Brain microvascular endothelial cell (primary cell): ENCODE measurements around the gene RPS3.
"Not testable (repeated sequence)": the region's sequence is repeated elsewhere in the genome, so short reads cannot be mapped to it uniquely, and the experiment has no call there.

Experiments
- DNase-seq: peaks from one replicate; pipeline ENCODE4 v3.0.0-alpha.2; 2020
- H3K27ac ChIP-seq: fragments of 250-450 bp; sonication (Bioruptor Pico); 2 replicates; pipeline ENCODE4 v1.5.1; 2020; ENCODE audit warnings: mild to moderate bottlenecking, moderate library complexity
- H3K27me3 ChIP-seq: fragments of 250-450 bp; sonication (Bioruptor Pico); replicated peaks from 2 replicates; pipeline ENCODE4 v1.5.1; 2020; ENCODE audit warnings: mild to moderate bottlenecking
- H3K36me3 ChIP-seq: fragments of 250-450 bp; sonication (Bioruptor Pico); replicated peaks from 2 replicates; pipeline ENCODE4 v1.5.1; 2020; ENCODE audit warnings: mild to moderate bottlenecking
- H3K4me3 ChIP-seq: 2 replicates; pipeline ENCODE4 v1.5.1; 2011; ENCODE audit warnings: low read depth, mild to moderate bottlenecking, control low read depth, low read length, moderate library complexity
- in situ Hi-C: cut with HindIII; loops from 2 replicates; pipeline ENCODE4 v1.10.0; 2017; ENCODE audit warnings: low sequenced_read_pairs, low pct_ligation_motif_present
- TF ChIP-seq, protein P1 (sequence below): IDR thresholded peaks from 2 replicates; pipeline ENCODE4 v1.5.1; 2011; ENCODE audit warnings: low read depth, mild to moderate bottlenecking, moderate library complexity, low read length, control low read depth, inconsistent platforms; ENCODE audit errors: missing control alignments

The RPS3 gene

GRCh38 chr11:75351791-75352587 is 47.3 kb upstream of the RPS3 start:
- Histone ChIP-seq H3K36me3 (no peaks in the 10 kb centered on the region), H3K27me3 (no peaks in the 10 kb centered on the region), H3K4me3 (peak overlapping the region; percentile 63), H3K27ac (no peak overlapping the region)
- TF ChIP-seq, protein P1, sequence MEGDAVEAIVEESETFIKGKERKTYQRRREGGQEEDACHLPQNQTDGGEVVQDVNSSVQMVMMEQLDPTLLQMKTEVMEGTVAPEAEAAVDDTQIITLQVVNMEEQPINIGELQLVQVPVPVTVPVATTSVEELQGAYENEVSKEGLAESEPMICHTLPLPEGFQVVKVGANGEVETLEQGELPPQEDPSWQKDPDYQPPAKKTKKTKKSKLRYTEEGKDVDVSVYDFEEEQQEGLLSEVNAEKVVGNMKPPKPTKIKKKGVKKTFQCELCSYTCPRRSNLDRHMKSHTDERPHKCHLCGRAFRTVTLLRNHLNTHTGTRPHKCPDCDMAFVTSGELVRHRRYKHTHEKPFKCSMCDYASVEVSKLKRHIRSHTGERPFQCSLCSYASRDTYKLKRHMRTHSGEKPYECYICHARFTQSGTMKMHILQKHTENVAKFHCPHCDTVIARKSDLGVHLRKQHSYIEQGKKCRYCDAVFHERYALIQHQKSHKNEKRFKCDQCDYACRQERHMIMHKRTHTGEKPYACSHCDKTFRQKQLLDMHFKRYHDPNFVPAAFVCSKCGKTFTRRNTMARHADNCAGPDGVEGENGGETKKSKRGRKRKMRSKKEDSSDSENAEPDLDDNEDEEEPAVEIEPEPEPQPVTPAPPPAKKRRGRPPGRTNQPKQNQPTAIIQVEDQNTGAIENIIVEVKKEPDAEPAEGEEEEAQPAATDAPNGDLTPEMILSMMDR, result peak; percentile 32
- peak; percentile 6 for DNase-seq
- in situ Hi-C loops, result no loop called here

DNA sequence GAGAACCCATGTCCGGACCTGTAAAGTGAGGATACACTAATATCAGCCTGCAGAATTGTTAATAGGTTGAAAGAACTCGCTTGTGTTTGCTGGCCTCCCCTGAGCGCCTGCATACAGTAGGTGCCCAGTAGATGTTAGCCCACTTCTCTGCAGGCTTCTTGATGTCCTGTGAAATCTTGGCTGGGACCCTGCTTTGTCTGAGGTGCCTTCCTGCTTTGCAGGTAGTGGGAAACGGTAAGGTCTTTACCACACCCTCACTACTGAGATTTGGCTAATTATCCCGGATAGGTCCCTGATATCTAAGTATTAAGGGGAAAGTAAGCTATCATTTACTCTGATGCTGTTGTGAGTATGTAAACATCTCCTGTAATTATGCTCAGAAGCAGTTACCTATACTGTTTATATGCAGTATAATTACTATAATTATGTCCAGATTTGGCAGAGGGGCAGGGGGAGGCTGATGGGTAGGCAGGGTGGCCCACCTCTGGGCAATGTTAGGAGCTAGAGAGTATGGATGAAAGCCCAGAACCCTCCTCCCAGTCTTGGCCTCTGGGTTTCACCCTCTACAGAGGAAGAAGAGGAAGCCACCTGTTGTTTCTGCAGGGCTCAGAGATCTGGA is 46.6 kb upstream of the RPS3 start:
- DNase-seq, result no peak
- H3K4me3 ChIP-seq, result no peak overlapping the region
- H3K27me3 ChIP-seq, result no peaks in the 10 kb centered on the region
- H3K27ac ChIP-seq, result no peak overlapping the region
- in situ Hi-C loops, result no loop called here
- TF ChIP-seq, protein P1, result no peak
- H3K36me3 ChIP-seq, result no peaks in the 10 kb centered on the region

- no peak for DNase-seq
- TF ChIP-seq, protein P1, result no peak
- in situ Hi-C loops, result no loop called here
These were observed 44.3 kb upstream of the RPS3 start for GRCh38 chr11:75355051-75355450.

DNA sequence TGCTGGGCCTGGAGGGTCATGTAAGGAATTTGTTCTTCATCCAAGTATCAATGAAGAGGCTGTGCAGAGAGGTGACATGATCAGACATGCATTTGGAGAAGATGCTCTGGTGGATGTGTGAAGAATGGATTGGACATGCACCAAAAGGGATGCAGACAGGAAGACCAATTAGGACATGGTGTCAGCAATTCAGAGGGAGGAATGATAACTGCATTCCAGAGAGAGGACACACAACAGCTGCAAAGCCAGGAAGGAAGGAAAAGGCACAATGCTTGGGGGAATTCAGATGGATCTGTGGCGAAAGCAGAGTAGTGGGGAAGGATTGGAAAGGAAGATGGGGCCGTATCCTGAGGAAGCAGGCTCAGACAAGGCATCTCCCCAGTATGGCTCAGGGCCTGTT is 42.7 kb upstream of the RPS3 start:
- Histone ChIP-seq H3K27me3 (no peaks in the 10 kb centered on the region), H3K4me3 (no peak overlapping the region), H3K36me3 (no peaks in the 10 kb centered on the region), H3K27ac (no peak overlapping the region)
- in situ Hi-C loops, result no loop called here
- no peak for DNase-seq
- TF ChIP-seq, protein P1, result no peak

More at GRCh38 chr11:75355051-75355450, 44.3 kb upstream of the RPS3 start:
- Histone ChIP-seq H3K27me3 (no peaks in the 10 kb centered on the region), H3K36me3 (no peaks in the 10 kb centered on the region), H3K4me3 (no peak overlapping the region), H3K27ac (no peak overlapping the region)

DNA sequence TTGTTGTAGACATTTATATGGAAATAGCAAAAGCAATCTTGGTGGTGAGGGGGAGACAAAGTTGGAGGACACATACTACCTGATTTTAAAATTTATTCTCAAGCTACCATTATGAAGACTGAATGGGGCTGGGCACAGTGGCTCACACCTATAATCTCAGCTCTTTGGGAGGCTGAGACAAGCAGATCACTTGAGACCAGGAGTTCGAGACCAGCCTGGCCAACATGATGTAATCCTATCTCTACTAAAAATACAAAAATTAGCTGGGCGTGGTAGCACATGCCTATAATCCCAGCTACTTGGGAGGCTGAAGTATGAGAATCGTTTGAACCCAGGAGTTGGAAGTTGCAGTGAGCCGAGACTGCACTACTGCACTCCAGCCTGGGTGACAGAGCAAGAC is 37.0 kb upstream of the RPS3 start:
- in situ Hi-C loops, H3K27me3 ChIP-seq, H3K4me3 ChIP-seq, H3K36me3 ChIP-seq, H3K27ac ChIP-seq, DNase-seq: not testable (repeated sequence)

- TF ChIP-seq, protein P1, result no peak
- no peak overlapping the region for H3K27ac ChIP-seq
- DNase-seq, result peak; percentile 45
- no peak overlapping the region for H3K4me3 ChIP-seq
- H3K27me3 ChIP-seq, result no peaks in the 10 kb centered on the region
- in situ Hi-C loops, result no loop called here
- no peaks in the 10 kb centered on the region for H3K36me3 ChIP-seq
These were observed 33.6 kb upstream of the RPS3 start for GRCh38 chr11:75365711-75366181.

DNA sequence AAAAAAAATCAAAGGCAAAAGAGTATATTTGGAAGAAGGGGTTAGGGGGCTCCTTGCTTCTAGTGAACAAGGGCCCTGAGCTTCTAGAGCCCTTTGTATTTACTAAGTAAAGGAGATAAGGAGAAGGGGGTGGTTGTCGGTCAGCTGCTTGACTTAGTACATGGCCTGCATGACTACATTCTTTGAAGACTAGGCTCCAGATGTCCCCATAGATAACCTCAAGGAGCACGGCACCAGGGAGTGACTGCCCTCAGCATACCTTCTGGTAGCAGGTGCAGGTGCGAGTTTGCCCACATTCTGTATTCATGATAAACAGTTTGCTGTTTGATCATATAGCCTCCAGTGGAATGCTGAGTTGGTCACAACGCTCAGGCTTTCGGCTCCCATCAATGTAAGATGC is 32.5 kb upstream of the RPS3 start:
- in situ Hi-C loops, H3K27me3 ChIP-seq, H3K4me3 ChIP-seq, H3K36me3 ChIP-seq, DNase-seq, H3K27ac ChIP-seq: not testable (repeated sequence)
